Trophoblast cell (in vitro differentiated cells and primary cell): ENCODE results near the gene WDR35.

Source experiments
- DNase-seq, 2 donors: peaks; one replicate each; pipeline ENCODE4 v3.0.0-alpha.2; 2016
- H2AFZ ChIP-seq: 2 replicates; pipeline ENCODE4 v1.6.1; 2013; ENCODE audit warnings: low read length, moderate library complexity, mild to moderate bottlenecking; ENCODE audit not compliant: insufficient read depth, poor library complexity
- H2AK5ac ChIP-seq: 2 replicates; pipeline ENCODE4 v1.6.1; 2013; ENCODE audit warnings: mild to moderate bottlenecking, low read length
- H2BK120ac ChIP-seq: 2 replicates; pipeline ENCODE4 v1.6.1; 2013; ENCODE audit warnings: low read length, mild to moderate bottlenecking, moderate library complexity; ENCODE audit not compliant: insufficient read depth, poor library complexity
- H2BK12ac ChIP-seq: 2 replicates; pipeline ENCODE4 v1.6.1; 2013; ENCODE audit warnings: mild to moderate bottlenecking, low read length, moderate library complexity
- H2BK5ac ChIP-seq: 2 replicates; pipeline ENCODE4 v1.6.1; 2013; ENCODE audit warnings: low read length, low read depth, moderate library complexity, mild to moderate bottlenecking; ENCODE audit not compliant: poor library complexity
- H3K14ac ChIP-seq: 2 replicates; pipeline ENCODE4 v1.6.1; 2013; ENCODE audit warnings: mild to moderate bottlenecking, low read length
- H3K18ac ChIP-seq: 2 replicates; pipeline ENCODE4 v1.6.1; 2013; ENCODE audit warnings: mild to moderate bottlenecking, low read length
- H3K23ac ChIP-seq: 2 replicates; pipeline ENCODE4 v1.6.1; 2013; ENCODE audit warnings: low read length
- H3K27ac ChIP-seq: 2 replicates; pipeline ENCODE4 v1.5.1; 2013; ENCODE audit warnings: low read depth, mild to moderate bottlenecking, inconsistent platforms, low read length, moderate library complexity
- H3K27me3 ChIP-seq: 2 replicates; pipeline ENCODE4 v1.6.1; 2013; ENCODE audit warnings: inconsistent platforms, mild to moderate bottlenecking, low read length, moderate library complexity; ENCODE audit not compliant: insufficient read depth
- H3K36me3 ChIP-seq, 2 experiments: 1 replicate in 1 of 2; 2 replicates in 1 of 2; pipeline ENCODE4 v1.6.1; 2013; ENCODE audit warnings: low read length in 2 of 2, mild to moderate bottlenecking in 2 of 2, moderate library complexity in 1 of 2; ENCODE audit not compliant: insufficient read depth in 2 of 2, control insufficient read depth in 1 of 2
- H3K4ac ChIP-seq: 2 replicates; pipeline ENCODE4 v1.6.1; 2013; ENCODE audit warnings: low read depth, mild to moderate bottlenecking, low read length, moderate library complexity
- H3K4me1 ChIP-seq, 2 experiments: 1 replicate in 1 of 2; 2 replicates in 1 of 2; pipeline ENCODE4 v1.6.1; 2013; ENCODE audit warnings: low read length in 2 of 2, mild to moderate bottlenecking in 2 of 2, moderate library complexity in 1 of 2; ENCODE audit not compliant: insufficient read depth in 2 of 2, control insufficient read depth in 1 of 2
- H3K4me2 ChIP-seq: 2 replicates; pipeline ENCODE4 v1.6.1; 2013; ENCODE audit warnings: inconsistent platforms, mild to moderate bottlenecking, low read length, moderate library complexity
- H3K4me3 ChIP-seq: 2 replicates; pipeline ENCODE4 v1.5.1; 2013; ENCODE audit warnings: mild to moderate bottlenecking, low read depth, low read length, inconsistent platforms
- H3K79me1 ChIP-seq: one replicate; pipeline ENCODE4 v1.6.1; 2013; ENCODE audit warnings: low read length
- H3K79me2 ChIP-seq: 2 replicates; pipeline ENCODE4 v1.6.1; 2013; ENCODE audit warnings: low read length, mild to moderate bottlenecking; ENCODE audit not compliant: control insufficient read depth, insufficient read depth, poor library complexity
- H3K9ac ChIP-seq: 2 replicates; pipeline ENCODE4 v1.6.1; 2013; ENCODE audit warnings: mild to moderate bottlenecking, low read length
- H3K9me3 ChIP-seq: 2 replicates; pipeline ENCODE4 v1.6.1; 2013; ENCODE audit warnings: low read depth, mild to moderate bottlenecking, control low read depth, inconsistent platforms, low read length; ENCODE audit not compliant: insufficient read depth
- H4K12ac ChIP-seq: 2 replicates; pipeline ENCODE4 v1.6.1; 2013; ENCODE audit warnings: low read depth, mild to moderate bottlenecking, low read length, moderate library complexity
- H4K8ac ChIP-seq: 2 replicates; pipeline ENCODE4 v1.6.1; 2013; ENCODE audit warnings: low read depth, mild to moderate bottlenecking, low read length, moderate library complexity
- H4K91ac ChIP-seq: one replicate; pipeline ENCODE4 v1.6.1; 2013; ENCODE audit warnings: low read depth, mild to moderate bottlenecking, low read length, moderate library complexity
- WGBS: extraction: QIAGEN DNeasy Blood & Tissue Kit; methylation state at CpG from one replicate; pipeline ENCODE4 v1.1.7; 2013; ENCODE audit warnings: missing lambda C conversion rate; ENCODE audit not compliant: insufficient read length, insufficient coverage; ENCODE audit errors: extremely low coverage; 5-methylcytosine and 5-hydroxymethylcytosine counted together

The WDR35 gene

GRCh38 chr2:19866771-19867170 lies 123.1 kb downstream of the WDR35 start:
- H4K8ac ChIP-seq = no peak overlapping the region
- H3K18ac ChIP-seq = no peak overlapping the region
- H3K4me2 ChIP-seq = no peak overlapping the region
- peaks cover 2% of the 10 kb centered on the region for H3K79me2 ChIP-seq
- H4K91ac ChIP-seq = no peak overlapping the region
- no peak overlapping the region for H4K12ac ChIP-seq
- no peaks in the 10 kb centered on the region for H3K36me3 ChIP-seq
- H2BK120ac ChIP-seq = no peak overlapping the region
- no peak overlapping the region for H3K27ac ChIP-seq
- H2AK5ac ChIP-seq = no peak overlapping the region
- peaks cover 3 to 4% of the 10 kb centered on the region in 2 experiments for H3K4me1 ChIP-seq
- no peak overlapping the region for H3K14ac ChIP-seq
- H2BK12ac ChIP-seq = no peak overlapping the region
- DNase-seq = no peak
- H3K9me3 ChIP-seq = peaks cover 2% of the 10 kb centered on the region
- WGBS = no CpG with 5 or more reads among the region's 2 CpGs
- no peak overlapping the region for H3K23ac ChIP-seq
- H3K9ac ChIP-seq = no peak overlapping the region
- peaks cover 13% of the 10 kb centered on the region for H3K27me3 ChIP-seq
- H3K4me3 ChIP-seq = no peak overlapping the region
- no peak overlapping the region for H2BK5ac ChIP-seq
- H3K79me1 ChIP-seq = peaks cover 2% of the 10 kb centered on the region
- H2AFZ ChIP-seq = no peak overlapping the region
- no peak overlapping the region for H3K4ac ChIP-seq

GRCh38 chr2:19865151-19865550 lies 124.8 kb downstream of the WDR35 start:
- Histone ChIP-seq H2AFZ (no peak overlapping the region), H2BK12ac (no peak overlapping the region), H3K36me3 (no peaks in the 10 kb centered on the region), H2BK120ac (no peak overlapping the region), H3K79me2 (peaks cover 2% of the 10 kb centered on the region), H4K12ac (no peak overlapping the region), H3K27ac (no peak overlapping the region), H2AK5ac (no peak overlapping the region), H3K9me3 (peaks cover 2% of the 10 kb centered on the region), H3K4ac (no peak overlapping the region), H3K9ac (no peak overlapping the region), H2BK5ac (no peak overlapping the region), H3K79me1 (peaks cover 2% of the 10 kb centered on the region), H4K91ac (no peak overlapping the region), H3K4me2 (no peak overlapping the region), H3K4me1 (peaks cover 3 to 4% of the 10 kb centered on the region in 2 experiments), H3K23ac (no peak overlapping the region), H3K18ac (no peak overlapping the region), H4K8ac (no peak overlapping the region), H3K27me3 (peaks cover 12% of the 10 kb centered on the region), H3K14ac (no peak overlapping the region), H3K4me3 (no peak overlapping the region)
- WGBS = no CpG with 5 or more reads among the region's 2 CpGs
- no peak for DNase-seq

GRCh38 chr2:19864381-19864780 lies 125.5 kb downstream of the WDR35 start:
- no peak overlapping the region for H4K91ac ChIP-seq
- no peak overlapping the region for H4K8ac ChIP-seq
- DNase-seq = no peak
- H3K4ac ChIP-seq = no peak overlapping the region
- no peak overlapping the region for H2AFZ ChIP-seq
- no CpG with 5 or more reads among the region's 11 CpGs for WGBS
- H2BK12ac ChIP-seq = no peak overlapping the region
- peaks cover 3 to 4% of the 10 kb centered on the region in 2 experiments for H3K4me1 ChIP-seq
- no peak overlapping the region for H3K23ac ChIP-seq
- H3K4me3 ChIP-seq = no peak overlapping the region
- no peak overlapping the region for H3K4me2 ChIP-seq
- no peak overlapping the region for H2AK5ac ChIP-seq
- peaks cover 2% of the 10 kb centered on the region for H3K9me3 ChIP-seq
- no peak overlapping the region for H3K27ac ChIP-seq
- no peak overlapping the region for H2BK120ac ChIP-seq
- H3K14ac ChIP-seq = no peak overlapping the region
- no peaks in the 10 kb centered on the region for H3K36me3 ChIP-seq
- H3K79me1 ChIP-seq = peaks cover 2% of the 10 kb centered on the region
- H3K79me2 ChIP-seq = peaks cover 2% of the 10 kb centered on the region
- H4K12ac ChIP-seq = no peak overlapping the region
- H2BK5ac ChIP-seq = no peak overlapping the region
- no peak overlapping the region for H3K9ac ChIP-seq
- H3K18ac ChIP-seq = no peak overlapping the region
- peaks cover 9% of the 10 kb centered on the region for H3K27me3 ChIP-seq

- Histone ChIP-seq H3K4me3 (no peak overlapping the region), H4K91ac (peak overlapping the region; percentile 7), H3K9ac (no peak overlapping the region), H3K23ac (no peak overlapping the region), H3K27ac (no peak overlapping the region), H3K4me1 (peaks cover 3 to 6% of the 10 kb centered on the region in 2 experiments), H3K4me2 (peak overlapping the region; percentile 50), H3K18ac (no peak overlapping the region), H3K36me3 (no peaks in the 10 kb centered on the region), H3K27me3 (peaks cover 2% of the 10 kb centered on the region), H2BK120ac (no peak overlapping the region), H2BK12ac (no peak overlapping the region), H4K8ac (peak overlapping the region; percentile 64), H2AFZ (peak overlapping the region; percentile 47), H3K79me1 (peaks cover 2% of the 10 kb centered on the region), H2BK5ac (peak overlapping the region; percentile 4), H4K12ac (no peak overlapping the region), H3K14ac (no peak overlapping the region), H2AK5ac (no peak overlapping the region), H3K4ac (no peak overlapping the region), H3K79me2 (no peaks in the 10 kb centered on the region), H3K9me3 (no peaks in the 10 kb centered on the region)
- no CpG with 5 or more reads among the region's 33 CpGs for WGBS
- DNase-seq = peak; percentile 43 to 75
These were observed 126.4 kb downstream of the WDR35 start for GRCh38 chr2:19863303-19864041.
